HEK293T (cell line): Measurements from ENCODE around the gene C22orf31.

Source experiments
- ARNT ChIP-seq: fragments of 450-650 bp; IDR thresholded peaks from 2 replicates; pipeline ENCODE4 v1.6.1; 2017; ENCODE audit warnings: mild to moderate bottlenecking
- BHLHE40 ChIP-seq: fragments of 450-650 bp; IDR thresholded peaks from 2 replicates; pipeline ENCODE4 v1.6.1; 2016; ENCODE audit warnings: mild to moderate bottlenecking, moderate library complexity, borderline replicate concordance
- CTBP1 ChIP-seq: fragments of 450-650 bp; IDR thresholded peaks from 2 replicates; pipeline ENCODE4 v1.6.1; 2016; ENCODE audit warnings: borderline replicate concordance
- ELF4 ChIP-seq: fragments of 450-650 bp; IDR thresholded peaks from 2 replicates; pipeline ENCODE4 v1.6.1; 2017; ENCODE audit warnings: antibody characterized with exemption
- FOXK2 ChIP-seq: fragments of 450-650 bp; IDR thresholded peaks from 2 replicates; pipeline ENCODE4 v1.6.1; 2016; ENCODE audit warnings: mild to moderate bottlenecking
- FOXM1 ChIP-seq: fragments of 450-650 bp; IDR thresholded peaks from 2 replicates; pipeline ENCODE4 v1.6.1; 2017; ENCODE audit warnings: mild to moderate bottlenecking, borderline replicate concordance
- NFRKB ChIP-seq: fragments of 450-650 bp; IDR thresholded peaks from 2 replicates; pipeline ENCODE4 v1.6.1; 2016; ENCODE audit warnings: mild to moderate bottlenecking, moderate library complexity
- SP1 ChIP-seq: fragments of 450-650 bp; IDR thresholded peaks from 2 replicates; pipeline ENCODE4 v1.6.1; 2017
- SUZ12 ChIP-seq: fragments of 450-650 bp; IDR thresholded peaks from 2 replicates; pipeline ENCODE4 v1.6.1; 2016; ENCODE audit warnings: mild to moderate bottlenecking
- TARDBP ChIP-seq: fragments of 450-650 bp; IDR thresholded peaks from 2 replicates; pipeline ENCODE4 v1.6.1; 2016
- ZNF384 ChIP-seq: fragments of 450-650 bp; IDR thresholded peaks from 2 replicates; pipeline ENCODE4 v1.6.1; 2016
- TF ChIP-seq, protein P1 (sequence below): fragments of 450-650 bp; IDR thresholded peaks from 2 replicates; pipeline ENCODE4 v1.6.1; 2016

DNA sequence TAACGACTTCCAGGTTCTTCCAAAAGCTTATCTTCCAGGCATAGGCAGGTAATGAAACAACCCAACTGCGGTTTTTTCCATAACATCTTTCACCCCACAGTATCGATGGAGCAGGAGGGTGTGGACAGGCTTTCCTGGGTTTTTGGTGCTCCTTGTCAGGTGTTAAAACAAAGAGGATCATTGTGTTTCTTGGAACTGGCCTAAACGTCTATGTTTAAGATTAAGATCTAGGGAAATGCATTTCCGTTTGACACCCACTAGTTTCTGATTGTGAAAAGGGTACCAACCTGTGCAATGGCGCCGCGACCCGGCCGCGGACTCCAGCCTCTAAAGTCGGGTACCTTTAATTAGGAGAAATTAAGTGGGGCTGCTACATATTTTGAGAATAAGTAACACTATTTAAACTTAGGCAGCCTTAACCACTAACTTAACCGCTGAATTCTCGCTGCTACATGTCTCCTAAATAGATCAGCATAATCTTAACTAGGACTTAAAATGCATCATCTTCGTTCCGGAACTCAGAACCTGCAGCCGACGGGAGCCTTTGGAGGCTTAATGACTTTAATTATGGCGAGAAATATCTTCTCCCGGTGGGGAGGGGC lies 31.5 kb downstream of the C22orf31 start:
- no peak for TF ChIP-seq BHLHE40
- TF ChIP-seq CTBP1 = no peak
- TF ChIP-seq SUZ12 = no peak
- no peak for TF ChIP-seq NFRKB
- no peak for TF ChIP-seq FOXK2
- TF ChIP-seq, protein P1, sequence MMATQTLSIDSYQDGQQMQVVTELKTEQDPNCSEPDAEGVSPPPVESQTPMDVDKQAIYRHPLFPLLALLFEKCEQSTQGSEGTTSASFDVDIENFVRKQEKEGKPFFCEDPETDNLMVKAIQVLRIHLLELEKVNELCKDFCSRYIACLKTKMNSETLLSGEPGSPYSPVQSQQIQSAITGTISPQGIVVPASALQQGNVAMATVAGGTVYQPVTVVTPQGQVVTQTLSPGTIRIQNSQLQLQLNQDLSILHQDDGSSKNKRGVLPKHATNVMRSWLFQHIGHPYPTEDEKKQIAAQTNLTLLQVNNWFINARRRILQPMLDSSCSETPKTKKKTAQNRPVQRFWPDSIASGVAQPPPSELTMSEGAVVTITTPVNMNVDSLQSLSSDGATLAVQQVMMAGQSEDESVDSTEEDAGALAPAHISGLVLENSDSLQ = no peak
- no peak for TF ChIP-seq ARNT
- no peak for TF ChIP-seq FOXM1
- TF ChIP-seq ZNF384 = no peak
- no peak for TF ChIP-seq TARDBP
- no peak for TF ChIP-seq ELF4
- no peak for TF ChIP-seq SP1
